Breast epithelium (tissue), 3 donors: ENCODE measurements around the gene IMMP2L.

ENCODE experiments used
- CTCF ChIP-seq, 3 donors: fragments of 450-650 bp; IDR thresholded peaks; one replicate each; pipeline ENCODE4 v1.5.1; 2016 to 2017; ENCODE audit warnings: antibody characterized with exemption in 3 of 3, mild to moderate bottlenecking in 3 of 3, moderate library complexity in 3 of 3
- POLR2AphosphoS5 ChIP-seq, 3 donors: sonication (generic); formaldehyde crosslinking; IDR thresholded peaks; one replicate each; pipeline ENCODE4 v1.6.1; 2017; ENCODE audit warnings: antibody characterized with exemption in 3 of 3

- no peak for TF ChIP-seq POLR2AphosphoS5 (IDR thresholded peaks at IDR 0.05)
- no peak for TF ChIP-seq CTCF (IDR thresholded peaks at IDR 0.05)
Observed at GRCh38 chr7:110897538-110897937, 664.8 kb downstream of the IMMP2L start.
